Activated CD4-positive, alpha-beta T cell treated with anti-CD3 and anti-CD28 coated beads for 24 hours (primary cell): Measurements from ENCODE around the gene ZNF341.
"Not testable (repeated sequence)": the region's sequence is repeated elsewhere in the genome, so short reads cannot be mapped to it uniquely, and the experiment has no call there.

Source experiments
- DNase-seq, 2 donors: peaks; one replicate each; pipeline ENCODE4 v3.0.0-alpha.2; 2020; ENCODE audit warnings: low read depth in 2 of 2

Gene ZNF341

DNA sequence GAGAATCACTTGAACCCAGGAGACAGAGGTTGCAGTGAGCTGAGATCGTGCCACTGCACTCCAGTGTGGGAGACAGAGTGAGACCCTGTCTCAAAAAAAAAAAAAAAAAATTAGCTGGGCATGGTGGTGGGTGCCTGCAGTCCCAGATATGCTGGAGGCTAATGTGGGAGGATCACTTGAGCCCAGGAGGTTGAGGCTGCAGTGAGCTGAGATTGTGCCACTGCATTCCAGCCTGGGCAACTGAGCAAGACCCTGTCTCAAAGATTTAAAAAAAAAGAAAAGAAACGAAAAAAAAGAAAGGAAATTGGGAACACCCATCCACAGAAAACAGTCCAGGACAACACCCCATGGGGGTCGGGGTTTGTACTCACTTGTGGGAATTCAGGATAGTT lies 60.8 kb downstream of the ZNF341 start:
- DNase-seq: not testable (repeated sequence)

DNA sequence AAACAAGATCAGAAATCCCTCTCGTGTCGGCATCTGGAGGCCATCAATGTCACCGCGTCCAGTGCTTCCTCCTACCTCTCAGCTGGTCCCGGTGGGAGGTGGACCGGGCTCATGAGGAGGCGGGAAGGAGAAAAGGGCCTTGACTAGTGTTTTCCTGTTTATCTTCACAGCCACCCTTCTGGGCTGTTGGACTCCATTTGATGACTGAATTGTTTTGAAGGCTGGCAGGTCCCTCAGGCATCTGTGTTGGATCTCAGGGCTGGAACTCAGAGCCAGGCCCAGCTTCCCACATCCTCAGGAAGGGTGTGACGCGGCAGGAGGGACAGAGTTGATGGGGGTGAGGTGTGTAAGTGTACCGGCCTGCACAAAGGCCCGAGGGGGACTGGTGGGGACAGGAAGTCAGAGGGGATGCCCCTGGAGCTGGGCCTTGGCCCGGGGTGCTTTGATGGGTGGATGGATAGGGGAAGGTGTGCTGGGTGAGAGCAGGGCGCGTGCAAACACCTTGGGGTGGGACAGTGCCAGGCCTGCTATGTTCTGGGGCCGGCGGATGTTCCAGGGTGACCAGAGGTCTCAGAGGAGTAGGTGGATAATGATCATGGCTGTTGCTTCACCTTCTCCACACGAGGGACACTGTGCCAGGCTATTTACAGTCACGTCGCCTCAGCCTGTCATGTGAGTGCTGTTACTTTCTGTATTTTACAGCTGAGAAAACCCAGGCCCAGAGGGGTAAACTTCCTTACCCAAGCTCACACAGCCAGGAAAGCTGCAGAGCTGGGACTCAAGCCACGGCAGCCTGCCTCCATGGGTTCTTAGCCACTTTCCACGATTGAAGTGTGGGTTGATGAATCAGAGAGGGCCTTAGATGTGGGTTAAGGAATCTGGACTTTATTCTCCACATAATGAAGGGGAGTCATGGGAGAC lies 61.5 kb downstream of the ZNF341 start:
- no peak for DNase-seq

DNA sequence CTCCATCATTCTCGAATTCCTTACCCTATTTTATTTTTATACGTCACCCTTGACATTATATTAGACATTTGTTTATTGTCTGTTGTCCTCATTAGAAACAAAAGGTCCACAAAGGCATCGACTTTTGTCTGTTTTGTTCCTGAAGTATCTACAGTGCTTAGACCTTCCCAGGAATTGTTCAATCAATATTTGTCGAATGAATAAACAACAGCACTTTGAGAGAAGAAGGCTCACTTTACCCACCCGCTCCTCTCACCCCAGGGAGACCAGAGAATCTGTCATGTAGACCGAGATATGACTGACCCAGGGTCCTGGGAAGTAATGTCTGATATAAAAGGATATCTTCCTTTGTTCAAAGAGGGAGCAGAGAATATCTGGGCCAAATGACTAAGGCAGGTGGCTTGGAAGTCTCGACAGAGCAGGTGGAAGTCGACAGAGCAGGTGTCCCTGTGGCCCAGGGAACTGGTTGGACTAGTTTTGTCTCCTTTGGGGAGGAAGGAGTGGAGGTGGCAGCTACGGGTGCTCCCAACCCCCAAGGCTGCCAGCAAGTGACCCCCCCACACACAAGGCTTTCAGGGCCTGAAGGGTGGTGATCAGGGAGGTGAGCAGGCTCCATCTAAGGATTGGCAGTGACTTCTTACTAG lies 64.6 kb downstream of the ZNF341 start:
- DNase-seq: no peak

DNA sequence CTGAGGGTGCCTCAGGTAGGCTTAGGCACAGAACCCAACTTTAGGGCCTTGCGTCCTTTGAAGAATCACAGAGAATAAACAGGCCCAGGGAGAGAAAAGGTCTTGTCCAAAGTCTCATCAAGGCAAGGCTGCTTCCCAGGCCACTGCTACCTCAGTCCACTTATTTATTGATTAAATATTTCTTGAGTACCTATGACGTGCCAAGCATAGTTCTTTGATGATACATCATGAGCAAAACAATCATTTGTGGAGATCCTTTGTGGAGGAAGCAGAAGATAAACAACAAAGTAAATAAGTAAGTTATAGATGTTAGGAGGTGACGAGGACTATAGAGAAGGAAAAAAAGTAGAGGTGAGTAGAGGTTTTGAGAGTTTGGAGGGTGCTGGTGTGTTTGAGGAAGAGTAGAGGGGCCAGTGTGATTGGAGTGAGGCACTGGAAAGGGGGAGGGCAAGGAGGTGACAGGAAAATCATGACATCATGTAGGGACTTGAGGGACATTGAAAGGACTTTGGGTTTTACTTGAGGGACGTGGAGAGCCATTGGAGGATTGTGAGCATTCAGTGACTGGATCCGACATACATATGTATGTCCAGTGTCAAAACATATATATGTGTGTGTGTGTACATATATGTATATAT lies 65.2 kb downstream of the ZNF341 start:
- no peak for DNase-seq

DNA sequence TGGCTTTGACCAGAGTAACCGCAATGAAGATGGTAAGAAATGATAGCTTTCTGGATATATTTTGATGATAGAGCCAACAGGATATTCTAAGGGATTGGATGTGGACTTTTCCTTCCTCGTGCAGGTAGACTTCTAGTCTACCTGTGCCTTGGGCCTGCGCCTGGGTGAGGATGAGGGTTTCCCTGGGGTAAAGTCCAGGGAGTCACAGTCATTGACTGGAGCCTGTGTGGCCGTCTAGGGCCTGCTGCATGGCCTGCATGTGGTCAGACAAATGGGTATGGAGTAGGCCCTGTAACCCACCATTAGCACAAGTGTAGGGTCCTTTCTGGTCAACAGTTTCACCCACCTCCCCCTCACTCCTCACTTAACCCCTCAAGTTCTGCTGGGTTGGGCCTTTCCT lies 66.6 kb downstream of the ZNF341 start:
- no peak for DNase-seq

DNA sequence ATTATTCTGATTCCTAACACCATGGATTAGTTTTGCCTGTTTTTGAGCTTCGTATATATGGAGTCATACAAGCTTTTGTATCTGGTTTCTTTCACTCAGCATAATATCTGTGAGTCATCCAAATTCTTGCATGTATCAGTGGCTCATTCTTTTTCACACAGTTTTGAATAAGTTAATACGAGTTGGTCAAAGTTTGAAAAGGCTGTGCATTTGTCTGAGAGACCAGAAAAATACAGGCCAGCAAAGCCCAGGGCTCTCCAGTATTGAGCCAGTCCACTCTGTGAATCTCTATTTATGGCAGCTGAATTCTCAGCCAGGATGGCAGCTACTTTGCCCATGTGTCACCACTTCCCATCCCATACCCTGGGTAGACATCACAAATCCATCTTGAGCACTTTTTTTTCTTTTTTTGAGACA lies 72.1 kb downstream of the ZNF341 start:
- no peak for DNase-seq

DNA sequence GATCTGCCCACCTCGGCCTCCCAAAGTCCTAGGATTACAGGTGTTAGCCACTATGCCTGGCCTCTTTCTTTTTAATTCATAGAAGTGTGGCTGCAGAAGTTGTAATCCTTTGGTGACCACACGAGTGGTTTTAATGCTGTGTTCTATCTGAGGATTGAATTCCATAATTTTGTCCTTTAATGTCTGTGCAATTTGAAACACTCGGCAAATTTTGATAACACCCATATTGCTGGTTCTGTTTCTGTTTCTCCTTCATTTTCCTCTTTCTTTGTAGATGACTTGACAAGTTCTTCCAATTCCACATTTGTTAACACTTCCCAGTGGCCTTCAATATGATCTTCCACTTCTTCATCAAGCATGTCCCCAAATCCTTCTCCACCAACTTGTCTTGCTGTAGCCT lies 76.6 kb downstream of the ZNF341 start:
- DNase-seq: no peak

DNA sequence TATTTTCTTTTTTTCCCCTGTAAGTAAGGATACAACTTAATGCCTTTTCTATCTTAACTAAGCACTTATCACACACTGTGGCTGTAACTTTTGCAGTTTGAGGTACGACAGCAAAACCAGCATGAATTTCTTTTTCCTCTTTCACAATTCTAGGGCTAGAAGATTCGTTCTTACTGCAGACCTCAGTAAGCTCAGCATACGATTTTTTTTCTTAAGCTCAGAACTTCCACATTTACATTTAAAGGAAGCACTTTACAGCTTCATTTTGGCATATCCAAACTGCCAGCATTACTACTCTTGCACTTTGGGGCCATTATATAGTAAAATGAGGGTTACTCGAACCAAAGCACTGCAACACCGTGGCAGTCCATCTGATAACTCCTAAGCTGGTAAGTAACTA lies 78.5 kb downstream of the ZNF341 start:
- DNase-seq: no peak

DNA sequence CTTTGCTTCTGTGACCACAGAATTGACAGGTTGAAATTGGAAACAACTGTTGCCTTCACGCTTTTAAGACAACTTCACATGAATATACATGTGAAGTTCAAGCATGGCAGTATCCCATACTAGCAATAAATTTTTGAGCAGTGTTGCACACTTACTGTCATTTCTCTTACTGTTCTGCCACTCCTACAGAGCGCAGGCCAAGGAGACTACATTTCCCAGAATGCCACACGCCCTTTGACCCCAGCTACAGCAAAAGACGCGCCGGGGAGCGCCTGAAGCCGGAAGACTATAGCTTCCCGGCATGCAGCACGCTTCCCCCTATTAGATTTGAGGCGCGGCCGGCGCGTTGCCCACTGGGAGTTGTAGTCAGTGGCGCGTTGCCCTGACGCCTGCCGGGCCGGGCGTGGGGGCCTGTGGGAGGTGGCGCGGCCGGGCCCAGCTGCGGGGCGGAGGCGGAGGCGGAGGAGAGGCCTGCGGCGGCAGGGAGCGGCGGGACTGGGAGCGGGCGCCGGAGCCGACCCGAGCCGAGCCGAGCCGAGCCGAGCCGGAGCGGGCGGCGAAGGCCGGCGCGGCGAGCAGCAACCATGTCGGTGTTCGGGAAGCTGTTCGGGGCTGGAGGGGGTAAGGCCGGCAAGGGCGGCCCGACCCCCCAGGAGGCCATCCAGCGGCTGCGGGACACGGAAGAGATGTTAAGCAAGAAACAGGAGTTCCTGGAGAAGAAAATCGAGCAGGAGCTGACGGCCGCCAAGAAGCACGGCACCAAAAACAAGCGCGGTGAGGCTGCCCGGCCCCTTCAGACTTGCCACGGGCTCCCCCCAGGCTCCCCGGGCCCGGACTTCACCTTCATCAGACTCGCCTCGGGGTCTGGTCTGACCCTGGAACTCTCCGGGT lies 79.3 kb downstream of the ZNF341 start, which contains the start of gene CHMP4B:
Gene CHMP4B (plus strand): TSS at position 464 of the 891 bp plus-strand sequence. CDS start 121 bp downstream, at position 585.
- peak; percentile 96 to 97 for DNase-seq

DNA sequence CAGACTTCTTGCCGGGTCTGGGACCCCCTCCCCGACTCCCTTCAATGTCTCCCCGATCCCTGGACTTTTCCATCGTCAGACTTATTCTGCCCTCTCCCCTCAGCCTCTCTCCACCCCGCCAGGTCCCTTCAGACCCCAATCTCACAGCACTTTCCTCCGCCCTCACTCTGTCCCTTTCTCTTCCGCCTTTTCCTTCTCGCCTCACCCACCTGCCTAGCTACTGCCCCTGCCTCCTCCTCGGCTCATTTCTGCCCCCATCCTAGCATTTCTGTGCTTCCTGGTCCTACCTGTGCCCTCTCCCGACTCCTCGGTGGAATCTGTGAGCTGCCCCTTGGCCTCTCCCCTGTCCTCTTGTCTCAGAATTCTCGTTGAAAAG lies 80.0 kb downstream of the ZNF341 start:
- no peak for DNase-seq

DNA sequence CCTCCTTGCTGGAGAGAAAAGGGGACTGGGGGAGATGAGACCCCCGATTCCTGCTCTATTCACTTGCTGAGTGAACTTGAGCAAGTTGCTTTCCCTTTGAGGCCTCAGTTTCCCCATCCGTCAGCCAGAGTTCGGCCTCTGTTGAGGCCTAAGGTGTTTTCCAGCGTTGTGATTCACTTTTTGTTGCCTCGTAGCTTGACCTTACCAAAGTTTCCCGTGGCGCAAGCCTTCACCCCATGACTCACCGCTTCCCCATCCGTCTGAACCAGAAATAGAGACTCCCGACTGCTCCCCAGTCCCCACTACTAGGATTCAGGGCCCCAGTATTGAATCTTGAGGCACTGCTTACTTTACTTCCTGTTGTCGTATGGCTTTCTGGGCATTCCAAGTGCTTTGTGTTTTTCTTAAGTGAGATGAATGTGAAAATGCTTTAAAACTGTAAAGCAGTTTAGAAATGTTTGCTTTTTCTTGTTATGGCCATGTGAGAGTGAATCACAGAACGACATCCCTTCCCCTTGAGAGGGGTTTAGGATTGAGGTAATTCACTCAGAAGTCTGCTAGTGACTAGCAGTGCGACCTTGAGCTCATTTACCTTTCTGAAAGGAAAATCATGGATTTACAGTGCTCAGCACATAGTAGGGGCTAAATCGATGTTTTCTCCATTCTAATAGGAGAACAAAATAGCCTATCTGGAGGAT lies 80.5 kb downstream of the ZNF341 start:
- no peak for DNase-seq

DNA sequence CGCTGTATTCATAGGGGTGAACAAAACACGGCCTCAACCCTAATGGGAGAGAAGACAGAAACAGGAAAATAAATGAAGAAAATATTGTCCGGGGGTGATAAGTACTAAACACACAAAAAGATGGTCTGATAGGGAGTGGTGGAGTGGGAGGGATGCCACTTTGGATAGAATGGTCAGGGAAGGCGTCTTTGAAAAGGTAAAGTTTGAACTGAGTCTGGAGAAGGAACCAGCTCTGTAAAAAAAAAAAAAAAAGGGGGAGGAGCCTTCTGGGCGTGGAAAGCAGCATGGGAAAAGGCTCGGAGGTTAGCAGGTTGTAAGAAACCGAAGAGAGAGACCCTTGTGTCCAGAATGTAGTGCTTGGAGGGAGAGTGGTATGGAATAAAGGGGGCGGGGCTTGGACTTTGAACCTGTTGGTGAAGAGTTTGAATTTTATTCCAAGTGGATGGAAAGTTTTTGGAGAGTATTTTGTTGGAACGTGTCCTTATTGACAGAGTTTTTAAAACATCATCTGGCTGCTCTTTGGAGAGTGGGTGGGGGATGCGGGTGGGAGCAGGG lies 81.2 kb downstream of the ZNF341 start:
- DNase-seq: no peak

DNA sequence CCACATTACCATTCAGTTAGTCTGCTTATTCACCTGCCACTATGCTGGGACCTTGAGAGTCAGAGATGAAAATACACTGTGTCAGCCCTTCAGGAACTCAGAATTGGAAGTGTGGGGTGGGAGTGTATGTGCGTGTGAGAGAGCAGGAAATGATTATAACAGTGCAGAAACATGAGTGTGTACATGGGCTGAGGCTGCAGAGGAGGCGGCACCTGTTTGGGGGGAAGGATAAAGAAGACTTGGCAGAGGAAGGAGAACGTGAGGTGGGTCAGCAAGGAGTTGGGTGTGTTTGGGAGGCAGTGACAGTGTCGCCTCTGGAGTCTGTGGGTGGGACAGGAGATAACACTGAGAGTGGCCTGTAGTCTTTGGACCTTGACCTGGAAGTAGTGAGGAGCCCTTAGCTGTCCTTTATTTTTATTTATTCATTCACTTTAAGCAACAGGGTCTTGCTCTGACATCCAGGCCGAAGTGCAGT lies 82.5 kb downstream of the ZNF341 start:
- DNase-seq: no peak

DNA sequence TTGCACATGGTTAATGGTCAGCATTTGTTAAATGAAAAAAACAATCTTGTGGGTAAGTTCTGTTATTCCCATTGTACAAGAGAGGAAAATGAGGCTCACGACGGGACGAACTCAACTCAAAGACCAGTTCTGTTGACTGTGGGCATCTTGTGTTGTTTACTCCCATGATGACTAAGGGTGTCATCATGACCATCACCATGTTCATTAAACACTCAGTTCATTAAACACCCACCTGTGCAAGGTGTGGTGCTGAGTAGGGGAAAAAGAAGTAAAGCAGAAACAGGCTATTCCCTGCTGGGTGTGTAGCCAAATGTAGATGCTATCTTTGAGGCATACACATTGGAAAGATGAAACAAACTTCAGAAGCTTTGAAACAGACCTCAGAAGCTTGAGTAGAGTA lies 83.9 kb downstream of the ZNF341 start:
- DNase-seq: no peak

DNA sequence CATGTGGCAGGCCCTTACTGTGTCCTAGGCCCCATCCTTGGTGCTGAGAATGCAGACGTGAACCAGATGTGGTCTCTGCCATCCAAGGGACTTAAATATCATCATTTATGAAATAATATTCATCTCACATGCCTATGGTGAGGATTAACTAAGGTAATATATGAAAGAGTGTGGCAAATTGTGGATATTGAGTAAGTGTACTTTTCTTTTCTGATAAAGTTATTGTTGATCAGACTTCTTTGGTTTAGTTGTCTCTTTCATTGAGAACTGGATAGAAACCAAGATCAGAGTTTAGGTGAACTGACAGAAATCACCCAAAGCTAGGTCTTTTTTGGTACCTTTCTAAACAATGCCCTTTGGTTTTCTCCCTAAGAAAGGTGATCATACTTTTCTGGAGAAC lies 84.4 kb downstream of the ZNF341 start:
- no peak for DNase-seq

DNA sequence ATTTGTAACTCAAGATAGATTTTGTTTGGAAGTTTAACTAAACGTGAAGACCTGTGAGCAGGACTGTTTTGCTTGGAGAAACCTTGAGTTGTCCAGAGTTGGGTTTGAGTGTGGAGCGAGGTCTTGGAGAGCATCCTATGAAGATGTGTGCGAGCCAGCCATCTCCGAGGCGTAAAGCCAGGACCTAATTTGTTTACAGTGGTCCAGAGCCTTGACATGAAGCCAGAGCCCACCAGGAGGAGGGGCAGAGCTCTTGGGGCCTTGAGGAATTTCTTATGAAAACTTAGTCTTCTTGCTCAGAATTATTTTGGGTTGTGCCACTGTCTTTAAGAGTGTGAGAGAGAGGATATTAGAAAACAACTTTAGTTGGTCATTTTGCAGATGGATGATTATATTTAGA lies 85.6 kb downstream of the ZNF341 start:
- DNase-seq: no peak

DNA sequence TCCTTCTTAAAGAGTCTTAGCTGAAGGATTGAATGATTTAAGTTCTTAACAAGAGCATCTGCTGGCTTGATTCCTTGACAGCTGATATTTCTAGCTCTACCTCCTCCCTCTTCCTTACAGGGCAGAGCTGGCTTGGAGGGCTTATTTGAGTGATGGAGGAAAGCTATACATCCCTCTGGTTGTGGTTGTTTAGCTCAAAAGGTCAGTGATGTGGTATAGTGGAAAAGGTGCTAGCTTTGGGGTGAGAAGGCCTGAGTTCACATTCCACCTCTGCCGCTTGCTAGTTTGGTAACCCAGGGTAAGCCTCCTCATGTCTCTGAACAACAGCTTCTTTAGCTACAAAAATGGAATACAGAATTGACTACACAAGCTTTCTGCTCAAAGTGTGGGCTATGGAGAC lies 87.7 kb downstream of the ZNF341 start:
- no peak for DNase-seq

DNA sequence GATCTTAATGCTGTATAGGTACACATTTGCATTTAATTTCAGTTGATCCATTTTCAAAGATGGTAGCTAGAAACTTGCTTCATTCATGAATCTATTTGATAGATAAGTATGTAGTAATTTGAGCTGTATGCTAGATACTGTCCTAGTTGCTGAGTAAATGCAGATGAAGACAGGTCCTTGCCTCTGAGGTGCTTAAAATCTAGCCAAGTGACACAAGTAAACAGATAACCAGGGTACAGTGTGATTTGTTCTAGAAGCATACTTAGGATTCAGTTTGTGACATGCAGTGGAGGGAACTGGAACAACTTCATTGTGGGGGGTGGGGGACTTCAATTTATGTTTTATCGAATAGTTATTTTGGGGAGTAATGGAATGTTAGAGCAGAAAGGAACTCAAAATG lies 88.6 kb downstream of the ZNF341 start:
- no peak for DNase-seq

DNA sequence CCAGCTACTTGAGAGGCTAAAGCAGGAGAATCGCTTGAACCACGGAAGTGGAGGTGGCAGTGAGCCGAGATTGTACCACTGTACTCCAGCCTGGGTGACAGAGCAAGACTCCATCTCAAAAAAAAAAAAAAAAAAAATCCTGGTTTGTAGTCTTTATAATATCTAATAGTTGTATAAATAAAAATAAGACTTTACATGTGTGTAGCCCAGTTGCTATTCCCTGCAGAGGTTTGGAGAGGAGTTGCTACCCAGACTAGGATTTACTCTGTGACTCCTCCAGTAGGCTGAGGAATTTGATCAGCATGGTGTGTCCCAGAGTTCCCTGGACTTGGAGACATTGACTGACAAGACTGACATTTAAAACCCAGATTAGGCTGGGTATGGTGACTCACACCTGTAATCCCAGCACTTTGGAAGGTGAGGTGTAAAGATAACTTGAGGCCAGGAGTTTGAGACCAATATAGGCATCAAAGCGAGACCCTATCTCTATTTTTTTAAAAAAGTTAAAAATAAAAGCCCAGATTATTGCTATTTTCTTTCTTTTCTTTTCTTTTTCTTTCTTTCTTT lies 89.6 kb downstream of the ZNF341 start:
- DNase-seq: no peak

DNA sequence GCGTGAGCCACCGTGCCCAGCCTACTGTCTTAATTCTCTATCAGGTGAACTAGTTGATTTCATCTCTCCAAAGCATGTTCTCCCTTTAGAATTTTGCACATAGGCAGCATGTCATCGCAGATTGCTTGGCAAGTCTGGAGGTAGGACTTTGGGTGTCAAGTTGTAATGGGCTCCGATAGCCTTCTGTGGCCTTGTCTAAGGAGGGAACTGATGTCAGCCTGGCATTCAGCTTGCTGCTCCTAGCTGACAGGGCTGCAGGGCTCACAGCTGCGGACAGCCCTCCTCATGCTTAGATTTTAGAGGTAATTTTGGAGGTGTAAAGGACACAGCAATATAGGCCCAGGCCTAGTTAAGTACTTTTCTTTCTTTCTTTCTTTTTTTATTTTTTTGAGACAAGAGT lies 90.6 kb downstream of the ZNF341 start:
- no peak for DNase-seq
